Fibroblast of lung (primary cell): ENCODE measurements around the gene UBAC1. TPM values are rescaled to one million over a fixed set of nuclear protein-coding genes. Genes with fewer than 3 reads are reported as not detected.
A peak's percentile ranks its signal among the peaks of the same experiment; 100 is the strongest.

Source experiments
- DNase-seq, 2 donors: peaks; one replicate each; pipeline versions ENCODE4 v3.0.0 to v3.0.0-alpha.2; 2010; ENCODE audit warnings: low read depth in 2 of 2
- H2AFZ ChIP-seq: 2 replicates; pipeline ENCODE4 v1.5.1; 2012; ENCODE audit warnings: low read length, control low read depth, inconsistent platforms
- H3K27ac ChIP-seq: 2 replicates; pipeline ENCODE4 v1.5.1; 2011; ENCODE audit warnings: low read length, control low read depth; ENCODE audit not compliant: insufficient read depth
- H3K27me3 ChIP-seq: 2 replicates; pipeline ENCODE4 v1.5.1; 2011; ENCODE audit warnings: mild to moderate bottlenecking, low read length; ENCODE audit not compliant: control insufficient read depth, insufficient read depth
- H3K36me3 ChIP-seq: 2 replicates; pipeline ENCODE4 v1.5.1; 2011; ENCODE audit warnings: low read length; ENCODE audit not compliant: control insufficient read depth, insufficient read depth
- H3K4me1 ChIP-seq: 2 replicates; pipeline ENCODE4 v1.5.1; 2011; ENCODE audit warnings: low read length; ENCODE audit not compliant: control insufficient read depth, insufficient read depth; ENCODE audit errors: extremely low read depth
- H3K4me2 ChIP-seq: 2 replicates; pipeline ENCODE4 v1.5.1; 2011; ENCODE audit warnings: low read length, control low read depth; ENCODE audit not compliant: insufficient read depth; ENCODE audit errors: extremely low read depth
- H3K4me3 ChIP-seq, 4 experiments: fragments of 200-600 bp in 1 of 4; sonication (generic) in 1 of 4; replicated peaks in 1 of 4; 2 replicates each; pipeline ENCODE4 v1.5.1; 2011 to 2016; ENCODE audit warnings: low read length in 4 of 4, low read depth in 3 of 4, mild to moderate bottlenecking in 3 of 4, control low read depth in 2 of 4, inconsistent platforms in 1 of 4, mixed read lengths in 1 of 4; ENCODE audit not compliant: insufficient read depth in 1 of 4; ENCODE audit errors: control extremely low read depth in 1 of 4
- H3K79me2 ChIP-seq: 2 replicates; pipeline ENCODE4 v1.5.1; 2012; ENCODE audit warnings: mild to moderate bottlenecking, low read length, inconsistent platforms; ENCODE audit not compliant: control insufficient read depth, insufficient read depth
- H3K9ac ChIP-seq: 2 replicates; pipeline ENCODE4 v1.5.1; 2011; ENCODE audit warnings: mild to moderate bottlenecking, low read length, control low read depth; ENCODE audit not compliant: insufficient read depth
- H3K9me3 ChIP-seq: 2 replicates; pipeline ENCODE4 v1.5.1; 2012; ENCODE audit warnings: low read depth, low read length; ENCODE audit not compliant: control insufficient read depth, insufficient read depth
- H4K20me1 ChIP-seq: 2 replicates; pipeline ENCODE4 v1.5.1; 2011; ENCODE audit warnings: low read length; ENCODE audit not compliant: control insufficient read depth, insufficient read depth; ENCODE audit errors: extremely low read depth
- CTCF ChIP-seq, 2 donors: IDR thresholded peaks in 1 of 2; conservative IDR thresholded peaks in 1 of 2; 1 replicate in 1 of 2; 2 replicates in 1 of 2; pipeline ENCODE4 v1.5.1; 2011 to 2012; ENCODE audit warnings: low read length in 2 of 2, control low read depth in 1 of 2, inconsistent platforms in 1 of 2, low read depth in 1 of 2, mild to moderate bottlenecking in 1 of 2
- EZH2 ChIP-seq: IDR thresholded peaks from 2 replicates; pipeline ENCODE4 v1.5.1; 2012; ENCODE audit warnings: low read length, control low read depth, mild to moderate bottlenecking; ENCODE audit errors: missing control alignments
- polyA plus RNA-seq, 2 donors: library from polyadenylated mRNA; depleted of rRNA in 1 of 2; stranded (reverse) in 1 of 2; unstranded in 1 of 2; fragments of >200 nt; gene quantifications; 2 replicates each; pipeline ENCODE4 v1.2.1, GENCODE V29; 2011 to 2012; ENCODE audit warnings: missing spikeins in 1 of 2
- total RNA-seq: library from RNA; depleted of rRNA; stranded (reverse); fragments of >200 nt; gene quantifications from 2 replicates; pipeline ENCODE4 v1.2.1, GENCODE V29; 2014

Gene UBAC1
- total and polyA plus RNA-seq, 2 donors (not counting 1 experiment from before 2014, with no cell fraction given) = 26.8 to 30.6 TPM

GRCh38 chr9:135910216-135910615, 51.0 kb downstream of the UBAC1 start:
- Histone ChIP-seq H4K20me1 (peaks cover 2% of the 10 kb centered on the region), H3K79me2 (peaks cover 20% of the 10 kb centered on the region), H3K4me3 (no peak overlapping the region), H3K9ac (no peak overlapping the region), H3K36me3 (peaks cover 4% of the 10 kb centered on the region), H3K4me1 (peaks cover 10% of the 10 kb centered on the region), H3K27ac (no peak overlapping the region), H3K27me3 (no peaks in the 10 kb centered on the region), H3K4me2 (no peak overlapping the region), H2AFZ (no peak overlapping the region), H3K9me3 (peaks cover 3% of the 10 kb centered on the region)
- TF ChIP-seq CTCF (conservative IDR thresholded peaks at IDR 0.05 in 1 of 2, IDR thresholded peaks at IDR 0.05 in 1 of 2; ENCODE audit: low read depth in 1 of 2, low read length in 2 of 2) (no peak), EZH2 (no peak)
- no peak for DNase-seq

- Histone ChIP-seq H4K20me1 (peaks cover 2% of the 10 kb centered on the region), H3K4me2 (peak overlapping the region; percentile 44), H3K27ac (no peak overlapping the region), H3K36me3 (peaks cover 2% of the 10 kb centered on the region), H3K4me1 (peaks cover 11% of the 10 kb centered on the region), H3K9ac (no peak overlapping the region), H3K4me3 (peak overlapping the region in 1 of 4 experiments; percentile 76), H3K27me3 (no peaks in the 10 kb centered on the region), H3K79me2 (peaks cover 29% of the 10 kb centered on the region), H2AFZ (no peak overlapping the region), H3K9me3 (no peaks in the 10 kb centered on the region)
- DNase-seq = no peak
- no peak for TF ChIP-seq CTCF (conservative IDR thresholded peaks at IDR 0.05 in 1 of 2, IDR thresholded peaks at IDR 0.05 in 1 of 2; ENCODE audit: low read depth in 1 of 2, low read length in 2 of 2)
- no peak for TF ChIP-seq EZH2
Measured at GRCh38 chr9:135909371-135909770, 51.8 kb downstream of the UBAC1 start.

DNA sequence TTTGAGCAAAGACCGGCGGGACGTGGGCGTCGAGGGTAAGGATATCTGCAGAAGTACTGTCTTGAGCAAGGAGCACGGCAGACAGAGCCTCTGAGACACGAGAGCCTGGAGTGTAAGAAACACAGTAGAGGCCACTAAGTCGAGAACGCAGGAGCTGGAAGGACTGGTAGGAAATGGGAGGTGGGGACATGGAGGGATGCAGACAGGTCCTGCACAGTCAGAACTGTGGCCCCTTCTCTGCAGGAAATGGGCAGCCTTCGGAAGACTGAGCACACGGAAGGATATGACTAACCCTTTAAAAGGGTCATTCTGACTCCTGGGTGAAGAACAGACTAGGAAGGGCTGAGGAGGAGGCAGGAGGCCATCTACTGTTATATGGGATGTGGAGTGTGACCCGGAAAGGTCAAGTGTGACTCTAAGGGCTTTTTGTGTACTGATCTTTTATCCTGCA, 52.4 kb downstream of the UBAC1 start:
- no peak for DNase-seq
- H3K27ac ChIP-seq = no peak overlapping the region
- peak overlapping the region; percentile 81 for H3K4me2 ChIP-seq
- peaks cover 11% of the 10 kb centered on the region for H3K4me1 ChIP-seq
- H4K20me1 ChIP-seq = peaks cover 2% of the 10 kb centered on the region
- H3K79me2 ChIP-seq = peaks cover 35% of the 10 kb centered on the region
- no peaks in the 10 kb centered on the region for H3K27me3 ChIP-seq
- no peak overlapping the region for H2AFZ ChIP-seq
- H3K36me3 ChIP-seq = peaks cover 2% of the 10 kb centered on the region
- H3K4me3 ChIP-seq = peak overlapping the region in 3 of 4 experiments; percentile 54 to 76 (median 66)
- no peaks in the 10 kb centered on the region for H3K9me3 ChIP-seq
- no peak overlapping the region for H3K9ac ChIP-seq
- no peak for TF ChIP-seq EZH2
- no peak for TF ChIP-seq CTCF (conservative IDR thresholded peaks at IDR 0.05 in 1 of 2, IDR thresholded peaks at IDR 0.05 in 1 of 2; ENCODE audit: low read depth in 1 of 2, low read length in 2 of 2)
